ENCODE data around the gene SERPINA12. TPM values are rescaled to one million over a fixed set of nuclear protein-coding genes. Genes with fewer than 3 reads are reported as not detected.

Gene SERPINA12
- total and polyA plus RNA-seq, 2 experiments from 2014 or later = not detected

- TF ChIP-seq REST (IDR thresholded peaks at IDR 0.05; ENCODE audit: unreplicated experiment) (no peak), JUNB (IDR thresholded peaks at IDR 0.05; ENCODE audit: unreplicated experiment) (no peak), EZH2 (IDR thresholded peaks at IDR 0.05; ENCODE audit: low read depth, unreplicated experiment) (no peak), ZNF114 (CRISPR knock-in tag; IDR thresholded peaks at IDR 0.05) (no peak), POLR2AphosphoS5 (IDR thresholded peaks at IDR 0.05; ENCODE audit: low read depth) (no peak), ETS1 (IDR thresholded peaks at IDR 0.05) (no peak), EZH2phosphoT487 (IDR thresholded peaks at IDR 0.05; ENCODE audit: unreplicated experiment) (no peak), CTCF (conservative IDR thresholded peaks at IDR 0.05; ENCODE audit: low read depth in 2 of 2) (no peak), CREB1 (CRISPR knock-in tag; IDR thresholded peaks at IDR 0.05; ENCODE audit: low read depth) (no peak), STAT1 (IDR thresholded peaks at IDR 0.05; ENCODE audit: unreplicated experiment) (no peak)
Measured at GRCh38 chr14:94545131-94545841, 36.0 kb upstream of the SERPINA12 start (continued).

GRCh38 chr14:94544726-94545125, 35.5 kb upstream of the SERPINA12 start:
- peaks cover 14% of the 10 kb centered on the region for H3K27me3 Mint-ChIP-seq (ENCODE audit: insufficient read depth, low read depth, poor library complexity)
- Histone ChIP-seq H2AFZ (no peak overlapping the region), H3K4me3 (no peak overlapping the region), H4K20me1 (replicated peaks; ENCODE audit: insufficient read depth) (no peaks in the 10 kb centered on the region), H3K9me2 (ENCODE audit: insufficient read depth) (no peaks in the 10 kb centered on the region), H3F3A (replicated peaks; ENCODE audit: low read depth) (no peaks in the 10 kb centered on the region), H3K79me2 (replicated peaks; ENCODE audit: insufficient read depth) (no peaks in the 10 kb centered on the region), H3K36me3 (ENCODE audit: insufficient read depth) (no peaks in the 10 kb centered on the region), H3K27ac (ENCODE audit: low read depth) (no peak overlapping the region), H3K4me1 (ENCODE audit: insufficient read depth) (peaks cover 7% of the 10 kb centered on the region; the same call in 1 of the 2 replicates), H3K27me3 (ENCODE audit: insufficient read depth) (no peaks in the 10 kb centered on the region), H3K4me2 (no peak overlapping the region)
- H3K4me3 Mint-ChIP-seq = no peak overlapping the region
- no peak overlapping the region for H3K27ac Mint-ChIP-seq
- H3K36me3 Mint-ChIP-seq (ENCODE audit: low read depth) = no peaks in the 10 kb centered on the region
- DNase-seq (ENCODE audit: low spot score) = peak; percentile 10
- peak; percentile 15 for ATAC-seq
- no peaks in the 10 kb centered on the region for H3K9me3 Mint-ChIP-seq
- H3K4me1 Mint-ChIP-seq = peaks cover 19% of the 10 kb centered on the region
- TF ChIP-seq ZNF114 (CRISPR knock-in tag; IDR thresholded peaks at IDR 0.05) (no peak), CTCF (conservative IDR thresholded peaks at IDR 0.05; ENCODE audit: low read depth in 2 of 2) (no peak)
